ENCODE results near the gene TTC13. TPM values are rescaled to one million over a fixed set of nuclear protein-coding genes. Genes with fewer than 3 reads are reported as not detected.

Gene TTC13
- total RNA-seq, 2 donors from 2014 or later, result 3.9 to 5.5 TPM

- no peak for TF ChIP-seq CTCF (IDR thresholded peaks at IDR 0.05)
- no peaks in the 10 kb centered on the region for H3K9me3 ChIP-seq
- no peak overlapping the region for H3K27ac ChIP-seq
- no peaks in the 10 kb centered on the region for H3K36me3 ChIP-seq
- no peaks in the 10 kb centered on the region for H3K27me3 ChIP-seq
- no peak for DNase-seq (ENCODE audit: low spot score)
- no peak overlapping the region for H3K4me3 ChIP-seq
- peaks cover 0 to 12% of the 10 kb centered on the region in 2 donors for H3K4me1 ChIP-seq
Measured at GRCh38 chr1:230907472-230908205, 71.0 kb downstream of the TTC13 start.

GRCh38 chr1:230906226-230906625 lies 72.4 kb downstream of the TTC13 start:
- no peak for TF ChIP-seq CTCF (IDR thresholded peaks at IDR 0.05)
- H3K27ac ChIP-seq, result no peak overlapping the region

GRCh38 chr1:230905733-230906132 lies 72.9 kb downstream of the TTC13 start:
- Histone ChIP-seq H3K36me3 (no peaks in the 10 kb centered on the region), H3K27me3 (no peaks in the 10 kb centered on the region), H3K27ac (no peak overlapping the region), H3K4me1 (peaks cover 0 to 10% of the 10 kb centered on the region in 2 donors), H3K9me3 (no peaks in the 10 kb centered on the region), H3K4me3 (no peak overlapping the region)
- no peak for DNase-seq (ENCODE audit: low spot score)
- no peak for TF ChIP-seq CTCF (IDR thresholded peaks at IDR 0.05)

More at GRCh38 chr1:230906226-230906625, 72.4 kb downstream of the TTC13 start:
- Histone ChIP-seq H3K4me1 (peaks cover 0 to 12% of the 10 kb centered on the region in 2 donors), H3K36me3 (no peaks in the 10 kb centered on the region), H3K27me3 (no peaks in the 10 kb centered on the region), H3K4me3 (no peak overlapping the region), H3K9me3 (no peaks in the 10 kb centered on the region)
- DNase-seq (ENCODE audit: low spot score), result no peak

- no peak overlapping the region for H3K4me3 ChIP-seq
- no peaks in the 10 kb centered on the region for H3K27me3 ChIP-seq
- DNase-seq (ENCODE audit: low spot score), result no peak
- H3K27ac ChIP-seq, result no peak overlapping the region
- H3K36me3 ChIP-seq, result no peaks in the 10 kb centered on the region
- peaks cover 0 to 7% of the 10 kb centered on the region in 2 donors for H3K4me1 ChIP-seq
- H3K9me3 ChIP-seq, result no peaks in the 10 kb centered on the region
- TF ChIP-seq CTCF (IDR thresholded peaks at IDR 0.05), result no peak
Measured at GRCh38 chr1:230902349-230902923, 76.2 kb downstream of the TTC13 start.

GRCh38 chr1:230901671-230902070 lies 77.0 kb downstream of the TTC13 start:
- DNase-seq (ENCODE audit: low spot score), result no peak
- Histone ChIP-seq H3K9me3 (no peaks in the 10 kb centered on the region), H3K4me3 (no peak overlapping the region), H3K27me3 (no peaks in the 10 kb centered on the region), H3K27ac (no peak overlapping the region), H3K36me3 (no peaks in the 10 kb centered on the region), H3K4me1 (peaks cover 0 to 7% of the 10 kb centered on the region in 2 donors)
- no peak for TF ChIP-seq CTCF (IDR thresholded peaks at IDR 0.05)
